ENCODE results near the gene ZNF763. TPM values are rescaled to one million over a fixed set of nuclear protein-coding genes. Genes with fewer than 3 reads are reported as not detected.

The ZNF763 gene
- polyA plus RNA-seq, 2 of the 4 experiments (the other 2 are of a cell fraction), result not detected

DNA sequence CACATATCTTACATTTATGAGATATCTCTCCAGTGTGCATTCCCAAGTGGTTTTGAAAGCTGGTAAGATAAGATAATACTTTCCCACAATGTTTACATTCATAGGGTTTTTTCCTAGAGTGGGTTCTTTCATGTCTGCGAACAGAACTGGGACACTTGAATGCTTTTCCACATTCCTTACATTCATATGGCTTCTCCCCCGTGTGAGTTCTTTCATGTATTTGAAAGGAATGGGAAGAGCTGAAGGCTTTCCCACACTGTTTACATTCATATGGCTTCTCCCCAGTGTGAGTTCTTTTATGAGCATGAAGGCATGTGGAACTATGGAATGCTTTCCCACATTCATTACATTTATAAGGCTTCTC, 50.9 kb downstream of the ZNF763 start:
- Histone ChIP-seq H3K4me2 (no peak overlapping the region), H3K4me3 (no peak overlapping the region), H3K9me3 (peaks cover 12% of the 10 kb centered on the region; the same call in 2 of the 3 replicates), H3K4me1 (no peaks in the 10 kb centered on the region), H3K27ac (no peak overlapping the region)
- CTCF ChIA-PET, result no interaction called here
- POLR2A ChIA-PET, result no interaction called here
- DNase-seq (ENCODE audit: low read depth in 1 of 2, low spot score in 1 of 2) (no peak), ATAC-seq (no peak), FAIRE-seq (no peak)
- TF ChIP-seq, protein P1, sequence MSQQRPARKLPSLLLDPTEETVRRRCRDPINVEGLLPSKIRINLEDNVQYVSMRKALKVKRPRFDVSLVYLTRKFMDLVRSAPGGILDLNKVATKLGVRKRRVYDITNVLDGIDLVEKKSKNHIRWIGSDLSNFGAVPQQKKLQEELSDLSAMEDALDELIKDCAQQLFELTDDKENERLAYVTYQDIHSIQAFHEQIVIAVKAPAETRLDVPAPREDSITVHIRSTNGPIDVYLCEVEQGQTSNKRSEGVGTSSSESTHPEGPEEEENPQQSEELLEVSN (IDR thresholded peaks at IDR 0.05; ENCODE audit: borderline replicate concordance, low read depth), result no peak
- no peak for TF ChIP-seq CBX8 (IDR thresholded peaks at IDR 0.05)
- 3% methylated on average over 2 of the region's 2 CpGs for WGBS (ENCODE audit: missing lambda C conversion rate)

Small RNAs within 50 kb of the gene (small RNA-seq; reads per million reads assigned to genes)
- 0 reads per million in 6 experiments for gene RNA5SP464
- 0 reads per million in 6 experiments for gene RNA5SP465

Other genes starting within 250 kb of the ZNF763 start
- gene ZNF823, start 226.1 kb upstream of the ZNF763 start, polyA plus RNA-seq (2011; rRNA removed), result 3.7 and 3.9 TPM in 2 replicates
- 2.4 to 2.9 TPM (median 2.7 TPM) in 3 replicates for gene ZNF823, start 226.1 kb upstream of the ZNF763 start, polyA plus RNA-seq (2017; fragmentation: RNase III; extraction: RNeasy Plus Mini Kit Qiagen cat#74134 plus additional on column Dnase treatment)
- gene ZNF441, start 198.0 kb upstream of the ZNF763 start, polyA plus RNA-seq (2011; rRNA removed), result 0.01 TPM in 1 of 2 replicates, not detected in the other
- 0.01 TPM in 1 of 3 replicates, not detected in the others for gene ZNF441, start 198.0 kb upstream of the ZNF763 start, polyA plus RNA-seq (2017; fragmentation: RNase III; extraction: RNeasy Plus Mini Kit Qiagen cat#74134 plus additional on column Dnase treatment)
- gene ZNF491, start 166.5 kb upstream of the ZNF763 start, polyA plus RNA-seq (2011; rRNA removed), result not detected in 2 replicates
- not detected in 3 replicates for gene ZNF491, start 166.5 kb upstream of the ZNF763 start, polyA plus RNA-seq (2017; fragmentation: RNase III; extraction: RNeasy Plus Mini Kit Qiagen cat#74134 plus additional on column Dnase treatment)
- not detected in 2 replicates for gene ZNF440, start 150.8 kb upstream of the ZNF763 start, polyA plus RNA-seq (2011; rRNA removed)
- 0.03 to 0.04 TPM in 2 of 3 replicates, not detected in the other for gene ZNF440, start 150.8 kb upstream of the ZNF763 start, polyA plus RNA-seq (2017; fragmentation: RNase III; extraction: RNeasy Plus Mini Kit Qiagen cat#74134 plus additional on column Dnase treatment)
- gene ZNF439, start 116.3 kb upstream of the ZNF763 start, polyA plus RNA-seq (2011; rRNA removed), result not detected in 2 replicates
- not detected in 3 replicates for gene ZNF439, start 116.3 kb upstream of the ZNF763 start, polyA plus RNA-seq (2017; fragmentation: RNase III; extraction: RNeasy Plus Mini Kit Qiagen cat#74134 plus additional on column Dnase treatment)
- gene ZNF69, start 77.3 kb upstream of the ZNF763 start, polyA plus RNA-seq (2011; rRNA removed), result not detected in 2 replicates
- not detected in 3 replicates for gene ZNF69, start 77.3 kb upstream of the ZNF763 start, polyA plus RNA-seq (2017; fragmentation: RNase III; extraction: RNeasy Plus Mini Kit Qiagen cat#74134 plus additional on column Dnase treatment)
- gene ZNF700, start 39.9 kb upstream of the ZNF763 start, polyA plus RNA-seq (2011; rRNA removed), result 0.37 and 0.43 TPM in 2 replicates
- 0.30 to 0.37 TPM (median 0.33 TPM) in 3 replicates for gene ZNF700, start 39.9 kb upstream of the ZNF763 start, polyA plus RNA-seq (2017; fragmentation: RNase III; extraction: RNeasy Plus Mini Kit Qiagen cat#74134 plus additional on column Dnase treatment)
- not detected in 2 replicates for gene ZNF433, start 70.6 kb downstream of the ZNF763 start, polyA plus RNA-seq (2011; rRNA removed)
- not detected in 3 replicates for gene ZNF433, start 70.6 kb downstream of the ZNF763 start, polyA plus RNA-seq (2017; fragmentation: RNase III; extraction: RNeasy Plus Mini Kit Qiagen cat#74134 plus additional on column Dnase treatment)
- not detected in 2 replicates for gene ZNF878, start 87.9 kb downstream of the ZNF763 start, polyA plus RNA-seq (2011; rRNA removed)
- gene ZNF878, start 87.9 kb downstream of the ZNF763 start, polyA plus RNA-seq (2017; fragmentation: RNase III; extraction: RNeasy Plus Mini Kit Qiagen cat#74134 plus additional on column Dnase treatment), result not detected in 3 replicates
- not detected in 2 replicates for gene ZNF844, start 99.7 kb downstream of the ZNF763 start, polyA plus RNA-seq (2011; rRNA removed)
- gene ZNF844, start 99.7 kb downstream of the ZNF763 start, polyA plus RNA-seq (2017; fragmentation: RNase III; extraction: RNeasy Plus Mini Kit Qiagen cat#74134 plus additional on column Dnase treatment), result not detected in 3 replicates
- 0.34 and 0.46 TPM in 2 replicates for gene ZNF20, start 175.3 kb downstream of the ZNF763 start, polyA plus RNA-seq (2011; rRNA removed)
- 0.20 to 0.41 TPM (median 0.37 TPM) in 3 replicates for gene ZNF20, start 175.3 kb downstream of the ZNF763 start, polyA plus RNA-seq (2017; fragmentation: RNase III; extraction: RNeasy Plus Mini Kit Qiagen cat#74134 plus additional on column Dnase treatment)
- not detected in 2 replicates for gene ZNF625, start 191.7 kb downstream of the ZNF763 start, polyA plus RNA-seq (2011; rRNA removed)
- gene ZNF625, start 191.7 kb downstream of the ZNF763 start, polyA plus RNA-seq (2017; fragmentation: RNase III; extraction: RNeasy Plus Mini Kit Qiagen cat#74134 plus additional on column Dnase treatment), result not detected in 3 replicates
- gene ZNF136, start 198.1 kb downstream of the ZNF763 start, polyA plus RNA-seq (2011; rRNA removed), result 2.2 and 2.3 TPM in 2 replicates
- gene ZNF136, start 198.1 kb downstream of the ZNF763 start, polyA plus RNA-seq (2017; fragmentation: RNase III; extraction: RNeasy Plus Mini Kit Qiagen cat#74134 plus additional on column Dnase treatment), result 1.4 to 1.6 TPM (median 1.5 TPM) in 3 replicates

Data from A549 (cell line).